ENCODE results near the gene TSR3.

TSR3 gene

DNA sequence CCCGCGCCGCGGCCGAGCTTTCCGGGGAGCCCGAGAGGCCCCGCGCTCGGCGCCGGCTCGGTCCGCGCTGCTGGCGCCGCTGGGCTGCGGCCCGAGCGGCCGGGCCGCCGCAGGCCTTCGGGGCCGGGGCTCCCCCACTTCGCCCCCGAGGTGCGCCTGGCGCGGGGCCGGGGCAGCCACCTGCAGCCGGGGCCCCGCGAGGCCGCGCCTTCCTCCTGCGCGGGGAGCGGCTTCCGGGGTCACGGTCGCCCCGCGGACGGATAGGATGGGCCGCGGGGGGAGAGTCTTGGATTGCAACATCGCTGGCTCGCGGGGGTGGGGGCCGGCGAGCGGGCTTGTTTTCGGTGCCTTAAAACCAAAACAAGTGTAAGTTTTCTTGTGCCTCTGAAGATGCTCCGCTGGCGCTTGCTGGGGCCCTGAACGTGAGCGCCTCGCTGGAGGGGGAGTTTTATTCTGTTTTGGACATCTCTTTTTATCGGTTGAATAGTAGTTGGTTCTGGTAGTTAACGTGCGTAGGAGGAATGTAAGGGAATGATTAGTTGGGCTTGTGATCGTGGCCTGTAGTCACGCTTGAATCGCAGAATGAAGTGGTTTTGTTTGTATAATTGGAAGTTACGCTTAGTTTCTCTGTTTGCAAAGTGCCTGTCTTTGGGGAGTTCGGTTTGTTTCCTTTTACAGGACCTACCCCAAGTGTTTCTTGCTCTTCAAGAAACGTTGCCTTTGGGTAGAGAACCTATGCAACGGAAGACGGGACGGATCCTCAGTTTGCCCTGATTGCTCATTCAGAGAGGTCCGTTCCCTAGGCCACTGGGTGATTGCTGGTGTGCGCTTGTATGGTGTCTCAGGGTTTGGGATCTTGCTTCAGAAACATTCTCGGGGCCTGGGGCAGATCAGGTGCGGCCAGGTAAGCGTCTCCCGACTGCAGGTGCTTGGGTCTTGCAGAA, 41.5 kb downstream of the TSR3 start:
- H4K20me1 ChIP-seq (ENCODE audit: control insufficient read depth, insufficient read depth, low read depth, low read length) = peaks cover 29% of the 10 kb centered on the region
- H3K27ac ChIP-seq (ENCODE audit: low read depth, low read length) = peak overlapping the region; percentile 62
- H3K4me2 ChIP-seq (ENCODE audit: low read length) = peak overlapping the region; percentile 92
- H3K27me3 ChIP-seq (ENCODE audit: control insufficient read depth, low read length) = no peaks in the 10 kb centered on the region
- no peaks in the 10 kb centered on the region; the same call in 1 of the 2 replicates for H3K9me3 ChIP-seq (ENCODE audit: control insufficient read depth, insufficient read depth, low read length)
- H3K79me2 ChIP-seq (ENCODE audit: control insufficient read depth, low read length) = peaks cover 53% of the 10 kb centered on the region
- peaks cover 33% of the 10 kb centered on the region for H3K4me1 ChIP-seq (ENCODE audit: control insufficient read depth, low read length)
- no peak for TF ChIP-seq EZH2phosphoT487 (IDR thresholded peaks at IDR 0.05; ENCODE audit: borderline replicate concordance, low read length)
- TF ChIP-seq, protein P1, sequence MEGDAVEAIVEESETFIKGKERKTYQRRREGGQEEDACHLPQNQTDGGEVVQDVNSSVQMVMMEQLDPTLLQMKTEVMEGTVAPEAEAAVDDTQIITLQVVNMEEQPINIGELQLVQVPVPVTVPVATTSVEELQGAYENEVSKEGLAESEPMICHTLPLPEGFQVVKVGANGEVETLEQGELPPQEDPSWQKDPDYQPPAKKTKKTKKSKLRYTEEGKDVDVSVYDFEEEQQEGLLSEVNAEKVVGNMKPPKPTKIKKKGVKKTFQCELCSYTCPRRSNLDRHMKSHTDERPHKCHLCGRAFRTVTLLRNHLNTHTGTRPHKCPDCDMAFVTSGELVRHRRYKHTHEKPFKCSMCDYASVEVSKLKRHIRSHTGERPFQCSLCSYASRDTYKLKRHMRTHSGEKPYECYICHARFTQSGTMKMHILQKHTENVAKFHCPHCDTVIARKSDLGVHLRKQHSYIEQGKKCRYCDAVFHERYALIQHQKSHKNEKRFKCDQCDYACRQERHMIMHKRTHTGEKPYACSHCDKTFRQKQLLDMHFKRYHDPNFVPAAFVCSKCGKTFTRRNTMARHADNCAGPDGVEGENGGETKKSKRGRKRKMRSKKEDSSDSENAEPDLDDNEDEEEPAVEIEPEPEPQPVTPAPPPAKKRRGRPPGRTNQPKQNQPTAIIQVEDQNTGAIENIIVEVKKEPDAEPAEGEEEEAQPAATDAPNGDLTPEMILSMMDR (IDR thresholded peaks at IDR 0.05; ENCODE audit: low read depth, low read length, poor library complexity, severe bottlenecking) = no peak
- H3K4me3 ChIP-seq (ENCODE audit: low read length) = peak overlapping the region; percentile 93
- peaks cover 51% of the 10 kb centered on the region for H3K36me3 ChIP-seq (ENCODE audit: control insufficient read depth, low read length)
- H3F3A ChIP-seq (ENCODE audit: control insufficient read depth, insufficient read depth) = peaks cover 3% of the 10 kb centered on the region; the same call in 1 of the 2 replicates
- H3K9me2 ChIP-seq (replicated peaks; ENCODE audit: control insufficient read depth, low read length) = no peaks in the 10 kb centered on the region

DNA sequence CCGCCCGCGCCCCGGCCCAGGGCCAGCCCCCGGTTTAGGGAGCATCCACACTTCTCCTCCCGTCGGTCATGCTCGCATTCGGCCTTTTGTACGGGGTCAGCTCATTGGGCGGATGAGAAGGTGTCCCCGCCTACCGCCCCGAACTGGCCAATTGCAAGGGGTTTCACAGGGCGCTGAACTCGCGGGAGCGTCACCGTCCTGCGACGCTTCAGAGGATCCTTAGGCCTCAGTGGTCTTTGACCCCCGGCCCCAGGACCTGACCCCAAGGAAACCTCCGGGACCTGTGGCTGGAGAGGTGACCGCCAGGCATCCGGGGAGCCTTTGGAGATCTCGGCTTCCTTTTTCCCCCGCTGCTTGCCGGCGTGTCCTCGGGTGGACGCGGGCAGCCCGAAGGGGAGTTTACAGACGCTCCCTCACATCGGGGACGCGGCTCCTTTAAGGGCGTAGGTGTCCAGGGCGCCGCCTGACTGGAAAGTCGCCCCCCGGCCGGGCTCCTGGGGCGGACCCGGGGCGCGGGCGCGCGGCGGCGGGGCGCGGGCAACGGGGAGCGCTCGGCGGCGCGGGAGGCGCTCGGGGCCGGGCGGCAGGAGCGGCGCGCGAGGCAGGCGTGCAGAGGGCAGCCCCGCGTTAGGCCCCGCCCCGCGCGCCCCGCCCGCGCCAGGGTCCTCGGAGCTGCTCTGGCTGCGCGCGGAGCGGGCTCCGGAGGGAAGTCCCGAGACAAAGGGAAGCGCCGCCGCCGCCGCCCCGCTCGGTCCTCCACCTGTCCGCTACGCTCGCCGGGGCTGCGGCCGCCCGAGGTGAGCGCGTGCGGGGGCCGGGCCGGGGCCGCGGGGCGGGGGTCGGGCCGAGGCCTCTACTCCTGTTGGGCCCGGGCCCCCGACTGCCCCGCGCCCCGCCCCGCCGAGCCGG, 42.4 kb downstream of the TSR3 start, which contains the start of gene UBE2I:
TSS of gene UBE2I (plus strand) at position 660 of the 909 bp plus-strand sequence. CDS start 4,395 bp downstream, outside the sequence.
- H3K27ac ChIP-seq (ENCODE audit: low read depth, low read length) = peak within 1 kb of the TSS; percentile 74
- no peaks in the 10 kb centered on the region for H3K27me3 ChIP-seq (ENCODE audit: control insufficient read depth, low read length)
- peak within 1 kb of the TSS; percentile 92 for H3K4me2 ChIP-seq (ENCODE audit: low read length)
- H3F3A ChIP-seq (ENCODE audit: control insufficient read depth, insufficient read depth) = peaks cover 4% of the 10 kb centered on the region
- peak within 1 kb of the TSS; percentile 93 for H3K4me3 ChIP-seq (ENCODE audit: low read length)
- H3K4me1 ChIP-seq (ENCODE audit: control insufficient read depth, low read length) = peaks cover 42% of the 10 kb centered on the region
- TF ChIP-seq EZH2phosphoT487 (IDR thresholded peaks at IDR 0.05; ENCODE audit: borderline replicate concordance, low read length) = no peak; the same call in 1 of the 2 replicates
- TF ChIP-seq, protein P1 (IDR thresholded peaks at IDR 0.05; ENCODE audit: low read depth, low read length, poor library complexity, severe bottlenecking) = no peak
- no peaks in the 10 kb centered on the region; the same call in 1 of the 2 replicates for H3K9me3 ChIP-seq (ENCODE audit: control insufficient read depth, insufficient read depth, low read length)
- H4K20me1 ChIP-seq (ENCODE audit: control insufficient read depth, insufficient read depth, low read depth, low read length) = peaks cover 28% of the 10 kb centered on the region
- H3K79me2 ChIP-seq (ENCODE audit: control insufficient read depth, low read length) = peaks cover 44% of the 10 kb centered on the region
- H3K9me2 ChIP-seq (replicated peaks; ENCODE audit: control insufficient read depth, low read length) = no peaks in the 10 kb centered on the region
- peaks cover 42% of the 10 kb centered on the region for H3K36me3 ChIP-seq (ENCODE audit: control insufficient read depth, low read length)

DNA sequence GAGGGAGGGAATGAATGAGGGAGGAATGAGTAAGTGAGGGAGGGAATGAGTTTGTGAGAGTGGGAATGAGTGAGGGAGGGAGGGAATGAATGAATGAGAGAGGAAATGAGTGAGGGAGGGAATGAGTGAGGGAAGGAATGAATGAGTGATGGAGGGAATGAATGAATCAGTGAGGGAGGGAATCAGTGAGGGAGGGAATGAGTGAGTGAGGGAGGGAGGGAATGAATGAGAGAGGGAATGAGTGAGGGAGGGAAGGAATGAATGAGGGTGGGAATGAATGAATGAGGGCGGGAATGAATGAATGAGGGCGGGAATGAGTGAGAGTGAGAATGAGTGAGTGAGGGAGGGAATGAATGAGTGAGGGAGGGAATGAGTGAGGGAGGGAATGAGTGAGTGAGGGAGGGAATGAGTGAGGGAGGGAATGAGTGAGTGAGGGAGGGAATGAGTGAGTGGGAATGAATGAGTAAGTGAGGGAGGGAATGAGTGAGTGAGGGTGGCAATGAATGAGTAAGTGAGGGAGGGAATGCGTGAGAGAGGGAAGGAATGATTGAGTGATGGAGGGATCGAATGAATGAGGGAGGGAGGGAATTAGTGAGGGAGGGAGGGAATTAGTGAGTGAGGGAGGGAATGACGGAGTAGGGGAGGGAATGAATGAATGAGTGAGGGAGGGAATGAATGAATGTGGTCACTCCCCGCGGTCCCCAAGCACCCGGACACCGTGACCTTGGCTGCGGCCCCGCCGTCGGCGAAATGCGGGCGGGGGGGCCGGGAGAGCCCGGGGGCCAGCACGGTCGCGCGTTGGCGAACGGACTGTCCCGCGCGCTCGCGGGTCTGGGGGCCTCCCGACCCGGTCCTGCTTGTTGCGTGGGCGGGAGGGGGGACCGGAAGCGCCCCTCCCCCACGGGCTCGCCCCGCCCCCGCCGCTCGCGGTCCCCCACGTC, 43.4 kb downstream of the TSR3 start:
- peak overlapping the region; percentile 65 for H3K4me2 ChIP-seq (ENCODE audit: low read length)
- H3K4me3 ChIP-seq (ENCODE audit: low read length) = peak overlapping the region; percentile 70
- H3K36me3 ChIP-seq (ENCODE audit: control insufficient read depth, low read length) = peaks cover 33% of the 10 kb centered on the region
- H3K9me3 ChIP-seq (ENCODE audit: control insufficient read depth, insufficient read depth, low read length) = no peaks in the 10 kb centered on the region; the same call in 1 of the 2 replicates
- no peaks in the 10 kb centered on the region for H3K9me2 ChIP-seq (replicated peaks; ENCODE audit: control insufficient read depth, low read length)
- peaks cover 35% of the 10 kb centered on the region for H3K79me2 ChIP-seq (ENCODE audit: control insufficient read depth, low read length)
- peak overlapping the region; percentile 74 for H3K27ac ChIP-seq (ENCODE audit: low read depth, low read length)
- peaks cover 28% of the 10 kb centered on the region for H4K20me1 ChIP-seq (ENCODE audit: control insufficient read depth, insufficient read depth, low read depth, low read length)
- TF ChIP-seq EZH2phosphoT487 (IDR thresholded peaks at IDR 0.05; ENCODE audit: borderline replicate concordance, low read length) = no peak
- TF ChIP-seq, protein P1 (IDR thresholded peaks at IDR 0.05; ENCODE audit: low read depth, low read length, poor library complexity, severe bottlenecking) = no peak
- H3F3A ChIP-seq (ENCODE audit: control insufficient read depth, insufficient read depth) = peaks cover 9% of the 10 kb centered on the region
- no peaks in the 10 kb centered on the region for H3K27me3 ChIP-seq (ENCODE audit: control insufficient read depth, low read length)
- peaks cover 52% of the 10 kb centered on the region for H3K4me1 ChIP-seq (ENCODE audit: control insufficient read depth, low read length)
